OCI-LY7 (cell line): ENCODE measurements around the gene PLEKHO1. TPM values are rescaled to one million over a fixed set of nuclear protein-coding genes. Genes with fewer than 3 reads are reported as not detected.

ENCODE experiments used
- BruUV-seq: library from RNA; stranded (reverse); fragments of 400-500 nt; replicated peaks from 2 replicates; lab custom pipeline; 2021; lab: Mats Ljungman, UMichigan
- CTCF ChIA-PET: fragments of 300-600 bp; sonication (Branson Sonifier 250); formaldehyde crosslinking; loops from one replicate; lab custom pipeline; 2022; ENCODE audit warnings: antibody characterized with exemption; ENCODE audit not compliant: unreplicated experiment; lab: Charles Lee
- POLR2A ChIA-PET: fragments of 300-600 bp; sonication (Branson Sonifier 250); formaldehyde crosslinking; loops from one replicate; lab custom pipeline; 2022; ENCODE audit warnings: antibody characterized with exemption; lab: Charles Lee
- DNase-seq: peaks from one replicate; pipeline ENCODE4 v3.0.0-alpha.2; 2015; ENCODE audit warnings: low spot score
- H2AFZ ChIP-seq: fragments of 200-600 bp; sonication (generic), shearing (Covaris generic); 2 replicates; pipeline ENCODE4 v1.6.1; 2014; ENCODE audit warnings: mild to moderate bottlenecking, antibody characterized with exemption, low read length, moderate library complexity
- H3K27ac ChIP-seq: fragments of 200-600 bp; sonication (generic); 2 replicates; pipeline ENCODE4 v1.5.1; 2014; ENCODE audit warnings: mixed run types, low read depth, mild to moderate bottlenecking, moderate library complexity, low read length, inconsistent platforms; ENCODE audit not compliant: poor library complexity, severe bottlenecking
- H3K36me3 ChIP-seq: fragments of 200-600 bp; sonication (generic); 2 replicates; pipeline ENCODE4 v1.6.1; 2014; ENCODE audit warnings: mild to moderate bottlenecking, antibody characterized with exemption, low read length, moderate library complexity, mixed read lengths; ENCODE audit not compliant: insufficient read depth
- H3K4me1 ChIP-seq: fragments of 200-600 bp; sonication (generic); 2 replicates; pipeline ENCODE4 v1.5.1; 2014; ENCODE audit warnings: mild to moderate bottlenecking, low read length; ENCODE audit not compliant: insufficient read depth, poor library complexity, severe bottlenecking
- H3K4me2 ChIP-seq: fragments of 200-600 bp; sonication (generic); 2 replicates; pipeline ENCODE4 v1.6.1; 2014; ENCODE audit warnings: mild to moderate bottlenecking, low read length
- H3K4me3 ChIP-seq: fragments of 200-600 bp; sonication (generic); 2 replicates; pipeline ENCODE4 v1.5.1; 2014; ENCODE audit warnings: mild to moderate bottlenecking, low read depth, low read length; ENCODE audit not compliant: poor library complexity, severe bottlenecking
- H3K79me2 ChIP-seq: fragments of 200-600 bp; sonication (generic); 2 replicates; pipeline ENCODE4 v1.6.1; 2016; ENCODE audit warnings: low read depth, mild to moderate bottlenecking, low read length, moderate library complexity, mixed read lengths; ENCODE audit not compliant: insufficient read depth
- H3K9me2 ChIP-seq: fragments of 200-600 bp; sonication (generic); 2 replicates; pipeline ENCODE4 v1.6.1; 2016; ENCODE audit warnings: mild to moderate bottlenecking, low read length, mixed read lengths; ENCODE audit not compliant: insufficient read depth
- H3K9me3 ChIP-seq: fragments of 200-600 bp; sonication (generic); 2 replicates; pipeline ENCODE4 v1.6.1; 2014; ENCODE audit warnings: mild to moderate bottlenecking, mixed run types, low read length, mixed read lengths
- H4K20me1 ChIP-seq: fragments of 200-600 bp; sonication (generic); 2 replicates; pipeline ENCODE4 v1.6.1; 2014; ENCODE audit warnings: mild to moderate bottlenecking, antibody characterized with exemption, low read length, moderate library complexity, mixed read lengths; ENCODE audit not compliant: insufficient read depth
- EZH2phosphoT487 ChIP-seq: fragments of 200-600 bp; sonication (generic); IDR thresholded peaks from 2 replicates; pipeline ENCODE4 v1.6.1; 2018; ENCODE audit warnings: low read depth, borderline replicate concordance, mild to moderate bottlenecking, mixed run types, antibody characterized with exemption, low read length, moderate library complexity, mixed read lengths
- intact Hi-C: fragments of 100-400 bp; cut with micrococcal nuclease; formaldehyde crosslinking; loops from one replicate; pipeline ENCODE4 v1.10.0; 2022; ENCODE audit not compliant: unreplicated experiment
- total RNA-seq, 2 experiments: library from RNA; depleted of rRNA in 1 of 2; stranded (reverse); fragments of >200 nt in 1 of 2; shearing (Covaris generic) in 1 of 2; gene quantifications; 2 replicates each; pipeline ENCODE4 v1.2.3, GENCODE V29; 2014 to 2022
- TF ChIP-seq, protein P1 (sequence below): fragments of 200-600 bp; sonication (generic); conservative IDR thresholded peaks from 2 replicates; pipeline ENCODE4 v1.5.1; 2014; ENCODE audit warnings: mild to moderate bottlenecking, antibody characterized with exemption, low read length, moderate library complexity, mixed read lengths

The PLEKHO1 gene
- total RNA-seq, 2 experiments from 2014 or later = 75.5 to 122 TPM

DNA sequence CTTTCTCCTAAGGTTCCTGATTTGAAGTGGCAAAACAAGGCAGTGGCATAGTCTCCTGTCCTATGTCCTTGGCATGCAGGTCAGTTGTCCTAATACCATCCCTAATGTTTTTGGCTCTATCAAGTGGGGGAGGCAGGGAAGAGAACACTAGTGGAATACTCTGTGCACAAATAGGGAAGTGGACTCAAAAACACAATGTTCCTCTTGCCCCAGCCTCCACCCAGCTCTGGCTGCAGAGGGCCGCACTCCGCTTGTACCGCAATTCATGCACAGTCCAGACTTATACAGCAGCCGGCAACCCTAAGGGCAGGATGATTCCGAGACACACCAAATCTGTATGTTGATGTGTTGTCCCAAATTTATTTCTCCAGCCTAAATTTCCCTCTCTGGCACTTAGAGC lies 14.5 kb downstream of the PLEKHO1 start:
- peak overlapping the region; percentile 94 for H3K4me2 ChIP-seq
- no peaks in the 10 kb centered on the region for H3K9me2 ChIP-seq
- H2AFZ ChIP-seq = peak overlapping the region; percentile 78
- H3K4me3 ChIP-seq = no peak overlapping the region
- H3K9me3 ChIP-seq = no peaks in the 10 kb centered on the region
- peak overlapping the region; percentile 99 for H3K27ac ChIP-seq
- no peak for DNase-seq
- POLR2A ChIA-PET = interaction anchor here (1.6 to 1.9 kb wide), 4 partner anchors 14 to 91 kb away, joined by 3 to 9 read pairs (median 6); partner anchors contain the start of gene PLEKHO1
- intact Hi-C loops = loop anchor here (2.0 to 10.0 kb wide), 2 partner anchors 13 to 279 kb away; a partner anchor contains a TSS
- BruUV-seq = no TSS peak
- H4K20me1 ChIP-seq = no peaks in the 10 kb centered on the region
- CTCF ChIA-PET = no interaction called here
- H3K79me2 ChIP-seq = peaks cover under 1% of the 10 kb centered on the region; the same call in 1 of the 2 replicates
- TF ChIP-seq EZH2phosphoT487 = no peak
- TF ChIP-seq, protein P1, sequence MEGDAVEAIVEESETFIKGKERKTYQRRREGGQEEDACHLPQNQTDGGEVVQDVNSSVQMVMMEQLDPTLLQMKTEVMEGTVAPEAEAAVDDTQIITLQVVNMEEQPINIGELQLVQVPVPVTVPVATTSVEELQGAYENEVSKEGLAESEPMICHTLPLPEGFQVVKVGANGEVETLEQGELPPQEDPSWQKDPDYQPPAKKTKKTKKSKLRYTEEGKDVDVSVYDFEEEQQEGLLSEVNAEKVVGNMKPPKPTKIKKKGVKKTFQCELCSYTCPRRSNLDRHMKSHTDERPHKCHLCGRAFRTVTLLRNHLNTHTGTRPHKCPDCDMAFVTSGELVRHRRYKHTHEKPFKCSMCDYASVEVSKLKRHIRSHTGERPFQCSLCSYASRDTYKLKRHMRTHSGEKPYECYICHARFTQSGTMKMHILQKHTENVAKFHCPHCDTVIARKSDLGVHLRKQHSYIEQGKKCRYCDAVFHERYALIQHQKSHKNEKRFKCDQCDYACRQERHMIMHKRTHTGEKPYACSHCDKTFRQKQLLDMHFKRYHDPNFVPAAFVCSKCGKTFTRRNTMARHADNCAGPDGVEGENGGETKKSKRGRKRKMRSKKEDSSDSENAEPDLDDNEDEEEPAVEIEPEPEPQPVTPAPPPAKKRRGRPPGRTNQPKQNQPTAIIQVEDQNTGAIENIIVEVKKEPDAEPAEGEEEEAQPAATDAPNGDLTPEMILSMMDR = no peak
- H3K36me3 ChIP-seq = peaks cover 13% of the 10 kb centered on the region; the same call in 1 of the 2 replicates
- peaks cover 69% of the 10 kb centered on the region for H3K4me1 ChIP-seq

DNA sequence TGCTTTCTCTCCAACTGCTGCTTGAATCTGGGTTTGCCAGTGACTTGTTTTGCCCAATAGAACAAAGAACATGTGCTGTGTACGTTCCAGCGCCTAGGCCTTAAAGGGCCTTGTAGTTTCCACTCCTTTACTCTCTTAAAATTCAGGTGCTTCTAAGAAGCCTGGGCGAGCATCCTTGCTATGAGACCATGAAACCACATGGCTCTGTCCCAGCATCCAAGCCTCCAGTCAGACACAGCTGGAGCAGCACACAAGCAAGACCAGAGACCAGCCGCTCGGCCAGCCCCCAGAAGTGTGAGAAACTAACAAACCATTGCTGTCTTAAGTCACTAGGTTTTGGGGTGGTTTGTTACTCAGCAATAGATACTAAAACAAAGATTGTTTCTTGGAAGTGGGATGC lies 15.1 kb downstream of the PLEKHO1 start:
- H3K36me3 ChIP-seq = peaks cover 8% of the 10 kb centered on the region; the same call in 1 of the 2 replicates
- intact Hi-C loops = loop anchor here (2.0 to 10.0 kb wide), 3 partner anchors 14 to 280 kb away; a partner anchor contains a TSS
- no TSS peak for BruUV-seq
- no peaks in the 10 kb centered on the region for H3K9me3 ChIP-seq
- DNase-seq = no peak
- H3K79me2 ChIP-seq = no peaks in the 10 kb centered on the region
- H2AFZ ChIP-seq = peak overlapping the region; percentile 78
- H3K4me3 ChIP-seq = no peak overlapping the region
- peak overlapping the region; percentile 99 for H3K27ac ChIP-seq
- TF ChIP-seq, protein P1 = no peak
- no peak for TF ChIP-seq EZH2phosphoT487
- H3K4me2 ChIP-seq = peak overlapping the region; percentile 94
- no peaks in the 10 kb centered on the region for H3K9me2 ChIP-seq
- CTCF ChIA-PET = interaction anchor here (1.3 to 1.5 kb wide), 3 partner anchors 91 to 97 kb away, joined by 3 to 7 read pairs (median 3); no protein-coding TSS in a partner anchor
- POLR2A ChIA-PET = interaction anchor here (1.0 to 1.6 kb wide), 4 partner anchors 12 to 281 kb away, joined by 3 to 9 read pairs (median 4); partner anchors contain the start of gene PLEKHO1
- no peaks in the 10 kb centered on the region for H4K20me1 ChIP-seq
- peaks cover 64% of the 10 kb centered on the region for H3K4me1 ChIP-seq
